Common myeloid progenitor, CD34-positive (primary cell): Measurements from ENCODE around the gene SDK2.

Experiments used
- CTCF ChIA-PET: fragments of 350-600 bp; sonication (Branson Sonifier 250); formaldehyde crosslinking; loops from one replicate; lab custom pipeline; 2021; ENCODE audit warnings: antibody characterized with exemption; lab: Charles Lee
- POLR2A ChIA-PET: fragments of 350-600 bp; sonication (Branson Sonifier 250); formaldehyde crosslinking; loops from one replicate; lab custom pipeline; 2021; ENCODE audit warnings: antibody characterized with exemption; lab: Charles Lee
- DNase-seq, 3 donors: peaks; one replicate each; pipeline versions ENCODE4 v3.0.0 to v3.0.0-alpha.2; 2013
- H3K27ac ChIP-seq, 2 experiments: 1 replicate in 1 of 2; 2 replicates in 1 of 2; pipeline ENCODE4 v1.7.0; 2013; ENCODE audit warnings: inconsistent platforms in 2 of 2, low read length in 2 of 2, mild to moderate bottlenecking in 2 of 2, low read depth in 1 of 2, moderate library complexity in 1 of 2; ENCODE audit not compliant: severe bottlenecking in 2 of 2, insufficient read depth in 1 of 2, poor library complexity in 1 of 2
- H3K27me3 ChIP-seq, 5 experiments: replicated peaks in 2 of 5; 1 replicate in 3 of 5; 2 replicates in 2 of 5; pipeline versions ENCODE4 v1.6.1 to v1.7.0; 2013; ENCODE audit warnings: low read length in 4 of 5, mild to moderate bottlenecking in 2 of 5, moderate library complexity in 2 of 5, inconsistent platforms in 1 of 5; ENCODE audit not compliant: insufficient read depth in 5 of 5, control insufficient read depth in 4 of 5
- H3K36me3 ChIP-seq, 4 experiments: 1 replicate in 2 of 4; 2 replicates in 2 of 4; pipeline versions ENCODE4 v1.6.1 to v1.7.0; 2013; ENCODE audit warnings: low read length in 3 of 4, control low read depth in 1 of 4, mild to moderate bottlenecking in 1 of 4; ENCODE audit not compliant: control insufficient read depth in 4 of 4, insufficient read depth in 4 of 4
- H3K4me1 ChIP-seq, 4 experiments: 1 replicate in 3 of 4; 2 replicates in 1 of 4; pipeline versions ENCODE4 v1.6.1 to v1.7.1; 2013; ENCODE audit warnings: low read length in 3 of 4, mild to moderate bottlenecking in 3 of 4, control low read depth in 1 of 4, inconsistent platforms in 1 of 4, moderate library complexity in 1 of 4; ENCODE audit not compliant: control insufficient read depth in 4 of 4, insufficient read depth in 4 of 4; ENCODE audit errors: control extremely low read depth in 1 of 4
- H3K4me3 ChIP-seq, 7 experiments: 1 replicate in 4 of 7; 2 replicates in 3 of 7; pipeline versions ENCODE4 v1.5.1 to v1.7.0; 2013; ENCODE audit warnings: mild to moderate bottlenecking in 7 of 7, low read length in 6 of 7, moderate library complexity in 6 of 7, inconsistent platforms in 2 of 7, low read depth in 2 of 7, control low read depth in 1 of 7; ENCODE audit not compliant: insufficient read depth in 4 of 7, control insufficient read depth in 1 of 7; ENCODE audit errors: extremely low read depth in 1 of 7
- H3K9me3 ChIP-seq, 5 experiments: 1 replicate in 4 of 5; 2 replicates in 1 of 5; pipeline versions ENCODE4 v1.6.1 to v1.7.1; 2013; ENCODE audit warnings: low read length in 4 of 5, mild to moderate bottlenecking in 2 of 5, inconsistent platforms in 1 of 5, low read depth in 1 of 5, moderate library complexity in 1 of 5; ENCODE audit not compliant: control insufficient read depth in 4 of 5, insufficient read depth in 2 of 5; ENCODE audit errors: control extremely low read depth in 1 of 5
- WGBS: methylation state at CpG from one replicate; pipeline ENCODE4 v1.1.5; 2013; ENCODE audit not compliant: insufficient coverage; 5-methylcytosine and 5-hydroxymethylcytosine counted together

Gene SDK2

GRCh38 chr17:73568934-73569333 lies 75.3 kb downstream of the SDK2 start:
- 100% methylated on average over 2 of the region's 3 CpGs for WGBS
- Histone ChIP-seq H3K9me3 (no peaks in the 10 kb centered on the region), H3K27me3 (no peaks in the 10 kb centered on the region), H3K27ac (no peak overlapping the region), H3K4me1 (peaks cover 0 to 35% (median 11%) of the 10 kb centered on the region in 4 experiments), H3K36me3 (no peaks in the 10 kb centered on the region), H3K4me3 (no peak overlapping the region)
- no peak for DNase-seq
- ChIA-PET POLR2A (no interaction called here), CTCF (no interaction called here)

- Histone ChIP-seq H3K27me3 (no peaks in the 10 kb centered on the region), H3K27ac (peak overlapping the region in 1 of 2 experiments; percentile 72), H3K36me3 (no peaks in the 10 kb centered on the region), H3K4me3 (peak overlapping the region in 2 of 7 experiments; percentile 32 to 33), H3K4me1 (peaks cover 0 to 35% (median 11%) of the 10 kb centered on the region in 4 experiments), H3K9me3 (no peaks in the 10 kb centered on the region)
- ChIA-PET CTCF (interaction anchor here (1.2 to 1.4 kb wide), 4 partner anchors 9 to 138 kb away, joined by 3 to 6 read pairs (median 4); no protein-coding TSS in a partner anchor), POLR2A (interaction anchor here (1.5 kb wide), 1 partner anchor 25 kb away, joined by 5 read pairs; no protein-coding TSS in a partner anchor)
- 56% methylated on average over 8 of the region's 11 CpGs for WGBS
- DNase-seq, result peak; percentile 81 to 86 (median 86)
Observed at GRCh38 chr17:73566905-73567782, 77.1 kb downstream of the SDK2 start.

- Histone ChIP-seq H3K4me1 (peaks cover 0 to 39% (median 10%) of the 10 kb centered on the region in 4 experiments), H3K4me3 (no peak overlapping the region), H3K9me3 (no peaks in the 10 kb centered on the region), H3K27me3 (no peaks in the 10 kb centered on the region), H3K36me3 (no peaks in the 10 kb centered on the region), H3K27ac (no peak overlapping the region)
- CTCF ChIA-PET, result interaction anchor here (1.4 to 3.8 kb wide), 3 partner anchors 8 to 135 kb away, joined by 4 to 15 read pairs (median 6); no protein-coding TSS in a partner anchor
- DNase-seq, result no peak
- POLR2A ChIA-PET, result no interaction called here
- WGBS, result no CpG with 5 or more reads among the region's 2 CpGs
Observed at GRCh38 chr17:73564843-73565242, 79.4 kb downstream of the SDK2 start.

DNA sequence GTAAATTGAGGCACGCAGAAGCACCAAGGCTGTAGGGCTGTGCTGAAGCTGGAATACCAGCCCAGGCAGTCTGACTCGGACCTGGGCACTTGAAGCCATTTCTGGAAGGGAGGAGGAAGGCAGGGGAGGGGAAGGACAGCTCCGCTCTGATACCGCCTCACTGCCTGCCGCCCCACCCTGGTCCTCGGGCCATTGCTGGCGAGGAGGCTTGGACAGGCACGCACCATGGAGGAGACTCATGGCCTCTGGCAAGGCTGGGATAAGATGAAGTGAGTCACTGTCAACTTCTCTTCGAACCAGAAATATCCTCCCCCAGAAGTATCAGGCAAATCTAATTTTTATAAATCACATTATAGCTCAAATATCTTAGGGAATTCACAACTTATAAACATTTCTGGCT lies 81.3 kb downstream of the SDK2 start:
- 91% methylated on average over 4 of the region's 9 CpGs for WGBS

GRCh38 chr17:73561111-73561510 lies 83.1 kb downstream of the SDK2 start:
- H3K36me3 ChIP-seq, result no peaks in the 10 kb centered on the region
- WGBS, result 90% methylated on average over 3 of the region's 9 CpGs
- H3K9me3 ChIP-seq, result no peaks in the 10 kb centered on the region
- peaks cover 0 to 21% (median 5%) of the 10 kb centered on the region in 4 experiments for H3K4me1 ChIP-seq
- ChIA-PET POLR2A (no interaction called here), CTCF (no interaction called here)
- no peak overlapping the region for H3K27ac ChIP-seq
- no peak for DNase-seq
- no peak overlapping the region for H3K4me3 ChIP-seq
- peaks cover 0 to 2% (median 0%) of the 10 kb centered on the region in 5 experiments for H3K27me3 ChIP-seq

More for the DNA sequence above, 81.3 kb downstream of the SDK2 start:
- ChIA-PET POLR2A (no interaction called here), CTCF (interaction anchor here (3.8 kb wide), 1 partner anchor 11 kb away, joined by 15 read pairs; no protein-coding TSS in a partner anchor)
- no peak overlapping the region for H3K4me3 ChIP-seq
- DNase-seq, result no peak
- no peaks in the 10 kb centered on the region for H3K9me3 ChIP-seq
- H3K27me3 ChIP-seq, result no peaks in the 10 kb centered on the region
- peaks cover 0 to 30% (median 8%) of the 10 kb centered on the region in 4 experiments for H3K4me1 ChIP-seq
- H3K36me3 ChIP-seq, result no peaks in the 10 kb centered on the region
- H3K27ac ChIP-seq, result no peak overlapping the region

DNA sequence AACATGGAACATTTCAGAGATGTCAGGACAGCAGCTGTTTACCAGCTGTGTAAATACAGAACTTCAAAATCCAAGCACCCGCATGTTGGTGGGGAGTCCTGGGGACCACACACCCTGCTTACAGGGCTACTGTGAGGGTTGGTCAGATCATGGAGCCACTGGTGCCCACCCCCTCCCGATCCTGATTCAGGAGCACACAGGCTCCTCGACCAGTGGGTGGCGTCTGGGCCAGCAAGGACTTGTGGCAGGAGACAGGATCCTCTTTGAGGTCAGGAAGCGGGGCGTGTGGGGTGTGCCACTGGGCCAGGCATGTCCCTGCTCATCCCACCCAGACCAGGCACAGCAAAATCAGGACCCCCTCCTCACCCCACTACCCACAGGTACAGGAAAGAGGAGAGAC lies 83.6 kb downstream of the SDK2 start:
- Histone ChIP-seq H3K4me1 (peaks cover 0 to 25% (median 7%) of the 10 kb centered on the region in 4 experiments), H3K4me3 (no peak overlapping the region), H3K27me3 (peaks cover 0 to 6% (median 0%) of the 10 kb centered on the region in 5 experiments), H3K9me3 (no peaks in the 10 kb centered on the region), H3K36me3 (no peaks in the 10 kb centered on the region), H3K27ac (no peak overlapping the region)
- POLR2A ChIA-PET, result no interaction called here
- CTCF ChIA-PET, result no interaction called here
- DNase-seq, result no peak
- 100% methylated on average over 1 of the region's 6 CpGs for WGBS

DNA sequence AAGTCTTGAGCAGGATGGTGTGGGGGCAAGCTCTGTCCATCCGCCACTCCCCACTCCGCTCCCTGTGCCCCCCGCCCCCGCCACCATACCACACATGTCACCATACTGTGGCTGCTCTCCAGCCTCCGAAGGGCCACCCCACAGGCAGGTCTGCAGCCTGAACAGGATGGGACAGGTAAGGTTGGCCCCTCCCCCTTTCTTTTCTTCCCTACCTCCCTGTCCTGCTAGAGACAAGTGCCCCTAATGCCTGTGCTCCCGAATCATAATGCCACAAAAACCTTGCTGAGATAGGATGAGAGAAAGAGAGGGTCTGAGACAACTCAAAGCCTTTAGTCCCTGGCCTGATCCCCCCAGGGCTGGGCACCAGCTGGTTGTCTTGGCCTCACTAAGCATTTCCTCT lies 84.7 kb downstream of the SDK2 start:
- WGBS, result 93% methylated on average over 3 of the region's 6 CpGs
- ChIA-PET POLR2A (no interaction called here), CTCF (interaction anchor here (1.8 kb wide), 1 partner anchor 9 kb away, joined by 4 read pairs; no protein-coding TSS in a partner anchor)
- no peaks in the 10 kb centered on the region for H3K36me3 ChIP-seq
- no peak for DNase-seq
- H3K9me3 ChIP-seq, result no peaks in the 10 kb centered on the region
- peaks cover 0 to 11% (median 0%) of the 10 kb centered on the region in 5 experiments for H3K27me3 ChIP-seq
- peaks cover 0 to 21% (median 6%) of the 10 kb centered on the region in 4 experiments for H3K4me1 ChIP-seq
- no peak overlapping the region for H3K4me3 ChIP-seq
- H3K27ac ChIP-seq, result no peak overlapping the region
